ENCODE data around the gene KRT82. TPM values are rescaled to one million over a fixed set of nuclear protein-coding genes. Genes with fewer than 3 reads are reported as not detected.

The KRT82 gene
- total RNA-seq, 2 donors from 2014 or later, result not detected

DNA sequence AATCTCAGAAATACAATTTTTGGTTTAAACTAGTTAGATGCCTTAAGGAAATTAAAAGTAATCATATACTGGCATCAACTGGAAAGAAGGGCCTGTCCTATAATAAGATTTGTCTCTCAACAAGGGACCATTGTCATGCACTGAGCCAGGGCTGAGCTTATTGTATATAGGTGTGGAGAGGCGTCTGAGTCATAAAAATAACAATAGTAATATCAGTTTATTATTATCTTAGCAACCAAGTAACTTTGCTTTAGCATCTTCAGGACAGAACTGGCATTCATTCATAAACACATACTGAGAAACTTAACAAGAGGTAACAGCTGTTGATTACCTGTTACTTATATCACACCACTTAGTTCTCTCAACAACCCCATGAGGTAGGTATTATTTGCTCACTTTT is 20.9 kb upstream of the KRT82 start:
- Histone ChIP-seq H3K36me3 (no peaks in the 10 kb centered on the region), H3K4me1 (no peaks in the 10 kb centered on the region), H3K4me3 (no peak overlapping the region), H3K27me3 (no peaks in the 10 kb centered on the region), H3K9ac (ENCODE audit: low read depth in 2 of 2, low read length in 2 of 2) (no peak overlapping the region), H3K9me3 (no peaks in the 10 kb centered on the region), H3K27ac (no peak overlapping the region)
- intact Hi-C loops (cut with DNase I), result no loop called here
- TF ChIP-seq, protein P1, sequence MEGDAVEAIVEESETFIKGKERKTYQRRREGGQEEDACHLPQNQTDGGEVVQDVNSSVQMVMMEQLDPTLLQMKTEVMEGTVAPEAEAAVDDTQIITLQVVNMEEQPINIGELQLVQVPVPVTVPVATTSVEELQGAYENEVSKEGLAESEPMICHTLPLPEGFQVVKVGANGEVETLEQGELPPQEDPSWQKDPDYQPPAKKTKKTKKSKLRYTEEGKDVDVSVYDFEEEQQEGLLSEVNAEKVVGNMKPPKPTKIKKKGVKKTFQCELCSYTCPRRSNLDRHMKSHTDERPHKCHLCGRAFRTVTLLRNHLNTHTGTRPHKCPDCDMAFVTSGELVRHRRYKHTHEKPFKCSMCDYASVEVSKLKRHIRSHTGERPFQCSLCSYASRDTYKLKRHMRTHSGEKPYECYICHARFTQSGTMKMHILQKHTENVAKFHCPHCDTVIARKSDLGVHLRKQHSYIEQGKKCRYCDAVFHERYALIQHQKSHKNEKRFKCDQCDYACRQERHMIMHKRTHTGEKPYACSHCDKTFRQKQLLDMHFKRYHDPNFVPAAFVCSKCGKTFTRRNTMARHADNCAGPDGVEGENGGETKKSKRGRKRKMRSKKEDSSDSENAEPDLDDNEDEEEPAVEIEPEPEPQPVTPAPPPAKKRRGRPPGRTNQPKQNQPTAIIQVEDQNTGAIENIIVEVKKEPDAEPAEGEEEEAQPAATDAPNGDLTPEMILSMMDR (IDR thresholded peaks at IDR 0.05), result no peak
- DNase-seq, result no peak

- H3K4me1 ChIP-seq, result no peaks in the 10 kb centered on the region
- no peaks in the 10 kb centered on the region for H3K27me3 ChIP-seq
- no peaks in the 10 kb centered on the region for H3K9me3 ChIP-seq
- no peaks in the 10 kb centered on the region for H3K36me3 ChIP-seq
- TF ChIP-seq, protein P1 (IDR thresholded peaks at IDR 0.05), result no peak
- no peak overlapping the region for H3K27ac ChIP-seq
- no peak overlapping the region for H3K9ac ChIP-seq (ENCODE audit: low read depth in 2 of 2, low read length in 2 of 2)
- intact Hi-C loops (cut with DNase I), result no loop called here
- no peak for DNase-seq
- no peak overlapping the region for H3K4me3 ChIP-seq
Measured at GRCh38 chr12:52426034-52426433, 19.9 kb upstream of the KRT82 start.

GRCh38 chr12:52425466-52425865 is 19.3 kb upstream of the KRT82 start:
- H3K27me3 ChIP-seq, result no peaks in the 10 kb centered on the region
- H3K9me3 ChIP-seq, result no peaks in the 10 kb centered on the region
- TF ChIP-seq, protein P1 (IDR thresholded peaks at IDR 0.05), result no peak
- DNase-seq, result no peak
- H3K4me1 ChIP-seq, result no peaks in the 10 kb centered on the region
- intact Hi-C loops (cut with DNase I), result no loop called here
- no peak overlapping the region for H3K9ac ChIP-seq (ENCODE audit: low read depth in 2 of 2, low read length in 2 of 2)
- H3K36me3 ChIP-seq, result no peaks in the 10 kb centered on the region
- no peak overlapping the region for H3K27ac ChIP-seq
- H3K4me3 ChIP-seq, result no peak overlapping the region

DNA sequence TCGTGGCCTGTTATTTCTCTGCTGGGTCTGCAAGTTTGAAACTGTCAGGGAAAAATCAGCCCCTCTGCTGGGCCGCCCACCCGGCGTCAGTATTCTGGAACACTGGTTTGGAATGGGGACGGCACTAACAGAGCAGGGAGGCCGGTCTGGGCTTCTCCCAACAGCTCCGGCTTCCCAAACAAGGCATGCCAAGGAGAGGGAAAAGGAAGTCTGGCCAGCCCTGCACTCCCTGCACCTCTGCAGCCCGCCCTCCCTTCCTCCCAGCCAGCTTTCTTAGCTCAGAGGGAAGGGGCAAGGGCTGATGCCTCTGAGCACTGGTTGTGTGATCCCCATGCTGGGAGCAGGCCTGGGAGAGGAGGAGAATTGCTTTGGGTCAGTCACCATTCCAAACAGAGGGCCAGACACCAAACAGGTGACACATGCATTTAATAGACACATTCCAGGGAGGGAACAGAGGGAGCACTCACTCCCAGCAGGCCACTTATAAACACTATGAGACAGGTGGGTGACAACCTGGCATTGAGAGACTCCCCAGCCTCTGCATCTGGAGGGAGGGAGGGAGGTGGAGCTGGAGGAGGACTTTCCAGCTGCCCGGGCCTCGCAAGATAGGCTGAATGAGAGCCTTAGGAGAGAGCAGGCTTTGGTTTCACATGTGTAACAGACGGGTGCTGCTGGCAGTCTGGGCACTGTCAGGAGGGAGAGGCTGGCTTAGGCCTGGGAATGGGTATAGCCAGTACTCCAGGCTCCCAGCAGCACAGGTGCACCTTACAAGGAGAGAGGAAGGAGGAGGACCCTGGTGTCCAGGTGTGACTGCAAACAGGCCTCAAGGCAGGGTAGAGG is 17.7 kb upstream of the KRT82 start:
- intact Hi-C loops (cut with DNase I), result no loop called here
- Histone ChIP-seq H3K36me3 (no peaks in the 10 kb centered on the region), H3K27ac (no peak overlapping the region), H3K4me1 (no peaks in the 10 kb centered on the region), H3K9me3 (no peaks in the 10 kb centered on the region), H3K27me3 (no peaks in the 10 kb centered on the region), H3K4me3 (no peak overlapping the region), H3K9ac (ENCODE audit: low read depth in 2 of 2, low read length in 2 of 2) (no peak overlapping the region)
- DNase-seq, result no peak
- TF ChIP-seq, protein P1 (IDR thresholded peaks at IDR 0.05), result no peak

GRCh38 chr12:52423035-52423434 is 16.9 kb upstream of the KRT82 start:
- TF ChIP-seq, protein P1 (IDR thresholded peaks at IDR 0.05), result no peak
- Histone ChIP-seq H3K27me3 (no peaks in the 10 kb centered on the region), H3K4me3 (no peak overlapping the region), H3K9ac (ENCODE audit: low read depth in 2 of 2, low read length in 2 of 2) (no peak overlapping the region), H3K4me1 (no peaks in the 10 kb centered on the region), H3K9me3 (no peaks in the 10 kb centered on the region), H3K27ac (no peak overlapping the region), H3K36me3 (no peaks in the 10 kb centered on the region)
- intact Hi-C loops (cut with DNase I), result no loop called here
- no peak for DNase-seq

All from colonic mucosa (tissue), 4 donors.